ENCODE measurements around the gene CRAMP1.
A peak's percentile ranks its signal among the peaks of the same experiment; 100 is the strongest.

CRAMP1 gene

GRCh38 chr16:1631230-1631629, 19.1 kb downstream of the CRAMP1 start:
- Mint-ChIP-seq H3K27me3 (no peaks in the 10 kb centered on the region), H3K4me1 (ENCODE audit: low read depth) (no peaks in the 10 kb centered on the region), H3K27ac (no peak overlapping the region), H3K36me3 (ENCODE audit: low read depth) (peaks cover 96% of the 10 kb centered on the region), H3K9me3 (no peaks in the 10 kb centered on the region), H3K4me3 (no peak overlapping the region)
- intact Hi-C loops (cut with micrococcal nuclease): no loop called here

- H3K9me3 Mint-ChIP-seq: no peaks in the 10 kb centered on the region
- no peak overlapping the region for H3K4me3 Mint-ChIP-seq
- peaks cover 92% of the 10 kb centered on the region for H3K36me3 Mint-ChIP-seq (ENCODE audit: low read depth)
- no peaks in the 10 kb centered on the region for H3K27me3 Mint-ChIP-seq
- H3K4me1 Mint-ChIP-seq (ENCODE audit: low read depth): no peaks in the 10 kb centered on the region
- intact Hi-C loops (cut with micrococcal nuclease): no loop called here
- no peak overlapping the region for H3K27ac Mint-ChIP-seq
These were observed 19.9 kb downstream of the CRAMP1 start for GRCh38 chr16:1631931-1632637.

- Mint-ChIP-seq H3K4me3 (no peak overlapping the region), H3K27me3 (no peaks in the 10 kb centered on the region), H3K4me1 (ENCODE audit: low read depth) (no peaks in the 10 kb centered on the region), H3K9me3 (no peaks in the 10 kb centered on the region), H3K27ac (no peak overlapping the region), H3K36me3 (ENCODE audit: low read depth) (peaks cover 92% of the 10 kb centered on the region)
- intact Hi-C loops (cut with micrococcal nuclease): no loop called here
These were observed 20.4 kb downstream of the CRAMP1 start for GRCh38 chr16:1632638-1632970.

- Mint-ChIP-seq H3K27me3 (no peaks in the 10 kb centered on the region), H3K4me3 (no peak overlapping the region), H3K4me1 (ENCODE audit: low read depth) (no peaks in the 10 kb centered on the region), H3K36me3 (ENCODE audit: low read depth) (peaks cover 94% of the 10 kb centered on the region), H3K27ac (no peak overlapping the region), H3K9me3 (no peaks in the 10 kb centered on the region)
- intact Hi-C loops (cut with micrococcal nuclease): no loop called here
These were observed 21.1 kb downstream of the CRAMP1 start for GRCh38 chr16:1633310-1633709.

GRCh38 chr16:1634541-1634940, 22.4 kb downstream of the CRAMP1 start:
- intact Hi-C loops (cut with micrococcal nuclease): no loop called here
- no peak overlapping the region for H3K27ac Mint-ChIP-seq
- H3K27me3 Mint-ChIP-seq: no peaks in the 10 kb centered on the region
- no peaks in the 10 kb centered on the region for H3K4me1 Mint-ChIP-seq (ENCODE audit: low read depth)
- H3K36me3 Mint-ChIP-seq (ENCODE audit: low read depth): peaks cover 94% of the 10 kb centered on the region
- no peaks in the 10 kb centered on the region for H3K9me3 Mint-ChIP-seq
- no peak overlapping the region for H3K4me3 Mint-ChIP-seq

GRCh38 chr16:1635070-1635469, 22.9 kb downstream of the CRAMP1 start:
- intact Hi-C loops (cut with micrococcal nuclease): no loop called here
- H3K27ac Mint-ChIP-seq: no peak overlapping the region
- no peaks in the 10 kb centered on the region for H3K27me3 Mint-ChIP-seq
- H3K4me3 Mint-ChIP-seq: no peak overlapping the region
- peaks cover 94% of the 10 kb centered on the region for H3K36me3 Mint-ChIP-seq (ENCODE audit: low read depth)
- no peaks in the 10 kb centered on the region for H3K9me3 Mint-ChIP-seq
- H3K4me1 Mint-ChIP-seq (ENCODE audit: low read depth): no peaks in the 10 kb centered on the region

- Mint-ChIP-seq H3K27ac (no peak overlapping the region), H3K4me3 (no peak overlapping the region), H3K36me3 (ENCODE audit: low read depth) (peaks cover 95% of the 10 kb centered on the region), H3K9me3 (no peaks in the 10 kb centered on the region), H3K4me1 (ENCODE audit: low read depth) (no peaks in the 10 kb centered on the region), H3K27me3 (no peaks in the 10 kb centered on the region)
- intact Hi-C loops (cut with micrococcal nuclease): no loop called here
These were observed 25.4 kb downstream of the CRAMP1 start for GRCh38 chr16:1637526-1637925.

GRCh38 chr16:1638757-1639156, 26.6 kb downstream of the CRAMP1 start:
- Mint-ChIP-seq H3K9me3 (no peaks in the 10 kb centered on the region), H3K36me3 (ENCODE audit: low read depth) (peaks cover 95% of the 10 kb centered on the region), H3K27me3 (no peaks in the 10 kb centered on the region), H3K27ac (no peak overlapping the region), H3K4me1 (ENCODE audit: low read depth) (no peaks in the 10 kb centered on the region), H3K4me3 (no peak overlapping the region)
- intact Hi-C loops (cut with micrococcal nuclease): no loop called here

GRCh38 chr16:1639282-1639681, 27.1 kb downstream of the CRAMP1 start:
- Mint-ChIP-seq H3K27me3 (no peaks in the 10 kb centered on the region), H3K4me1 (ENCODE audit: low read depth) (peaks cover 1% of the 10 kb centered on the region), H3K36me3 (ENCODE audit: low read depth) (peaks cover 95% of the 10 kb centered on the region), H3K9me3 (no peaks in the 10 kb centered on the region), H3K27ac (no peak overlapping the region), H3K4me3 (no peak overlapping the region)
- intact Hi-C loops (cut with micrococcal nuclease): no loop called here

GRCh38 chr16:1639860-1640259, 27.7 kb downstream of the CRAMP1 start:
- no peaks in the 10 kb centered on the region for H3K27me3 Mint-ChIP-seq
- H3K4me1 Mint-ChIP-seq (ENCODE audit: low read depth): peaks cover 5% of the 10 kb centered on the region
- H3K27ac Mint-ChIP-seq: no peak overlapping the region
- intact Hi-C loops (cut with micrococcal nuclease): no loop called here
- H3K9me3 Mint-ChIP-seq: no peaks in the 10 kb centered on the region
- no peak overlapping the region for H3K4me3 Mint-ChIP-seq
- H3K36me3 Mint-ChIP-seq (ENCODE audit: low read depth): peaks cover 95% of the 10 kb centered on the region

GRCh38 chr16:1640261-1640941, 28.2 kb downstream of the CRAMP1 start:
- Mint-ChIP-seq H3K27ac (no peak overlapping the region), H3K9me3 (no peaks in the 10 kb centered on the region), H3K36me3 (ENCODE audit: low read depth) (peaks cover 95% of the 10 kb centered on the region), H3K4me3 (no peak overlapping the region), H3K27me3 (no peaks in the 10 kb centered on the region), H3K4me1 (ENCODE audit: low read depth) (peaks cover 10% of the 10 kb centered on the region)
- intact Hi-C loops (cut with micrococcal nuclease): no loop called here

- peaks cover 95% of the 10 kb centered on the region for H3K36me3 Mint-ChIP-seq (ENCODE audit: low read depth)
- H3K4me3 Mint-ChIP-seq: no peak overlapping the region
- peaks cover 18% of the 10 kb centered on the region for H3K4me1 Mint-ChIP-seq (ENCODE audit: low read depth)
- intact Hi-C loops (cut with micrococcal nuclease): no loop called here
- peak overlapping the region; percentile 4 for H3K27ac Mint-ChIP-seq
- H3K9me3 Mint-ChIP-seq: no peaks in the 10 kb centered on the region
- no peaks in the 10 kb centered on the region for H3K27me3 Mint-ChIP-seq
These were observed 29.1 kb downstream of the CRAMP1 start for GRCh38 chr16:1641261-1641660.

GRCh38 chr16:1642148-1642547, 30.0 kb downstream of the CRAMP1 start:
- no peaks in the 10 kb centered on the region for H3K9me3 Mint-ChIP-seq

GRCh38 chr16:1642753-1643152, 30.6 kb downstream of the CRAMP1 start:
- Mint-ChIP-seq H3K9me3 (no peaks in the 10 kb centered on the region), H3K4me3 (no peak overlapping the region), H3K36me3 (ENCODE audit: low read depth) (peaks cover 87% of the 10 kb centered on the region), H3K27ac (no peak overlapping the region), H3K27me3 (no peaks in the 10 kb centered on the region), H3K4me1 (ENCODE audit: low read depth) (peaks cover 28% of the 10 kb centered on the region)
- intact Hi-C loops (cut with micrococcal nuclease): no loop called here

More at GRCh38 chr16:1642148-1642547, 30.0 kb downstream of the CRAMP1 start:
- Mint-ChIP-seq H3K27ac (no peak overlapping the region), H3K4me1 (ENCODE audit: low read depth) (peaks cover 25% of the 10 kb centered on the region), H3K36me3 (ENCODE audit: low read depth) (peaks cover 91% of the 10 kb centered on the region), H3K27me3 (no peaks in the 10 kb centered on the region), H3K4me3 (no peak overlapping the region)
- intact Hi-C loops (cut with micrococcal nuclease): no loop called here

- H3K36me3 Mint-ChIP-seq (ENCODE audit: low read depth): peaks cover 87% of the 10 kb centered on the region
- no peak overlapping the region for H3K27ac Mint-ChIP-seq
- H3K9me3 Mint-ChIP-seq: no peaks in the 10 kb centered on the region
- peaks cover 34% of the 10 kb centered on the region for H3K4me1 Mint-ChIP-seq (ENCODE audit: low read depth)
- intact Hi-C loops (cut with micrococcal nuclease): no loop called here
- no peaks in the 10 kb centered on the region for H3K27me3 Mint-ChIP-seq
- no peak overlapping the region for H3K4me3 Mint-ChIP-seq
These were observed 31.4 kb downstream of the CRAMP1 start for GRCh38 chr16:1643521-1643920.
